ENCODE data around the gene TNRC6B. TPM values are rescaled to one million over a fixed set of nuclear protein-coding genes. Genes with fewer than 3 reads are reported as not detected.

The TNRC6B gene
- total and polyA plus RNA-seq, 2 of the 13 experiments (the other 11 are each of a cell fraction or from before 2014, with no cell fraction given): 8.9 to 13.2 TPM

- peak; percentile 91 for TF ChIP-seq SNAPC4 (CRISPR knock-in tag; IDR thresholded peaks at IDR 0.05)
- peak; percentile 27; the same call in 1 of the 2 replicates for TF ChIP-seq ARID2 (CRISPR knock-in tag; IDR thresholded peaks at IDR 0.05; ENCODE audit: borderline replicate concordance)
- TF ChIP-seq, protein P1, sequence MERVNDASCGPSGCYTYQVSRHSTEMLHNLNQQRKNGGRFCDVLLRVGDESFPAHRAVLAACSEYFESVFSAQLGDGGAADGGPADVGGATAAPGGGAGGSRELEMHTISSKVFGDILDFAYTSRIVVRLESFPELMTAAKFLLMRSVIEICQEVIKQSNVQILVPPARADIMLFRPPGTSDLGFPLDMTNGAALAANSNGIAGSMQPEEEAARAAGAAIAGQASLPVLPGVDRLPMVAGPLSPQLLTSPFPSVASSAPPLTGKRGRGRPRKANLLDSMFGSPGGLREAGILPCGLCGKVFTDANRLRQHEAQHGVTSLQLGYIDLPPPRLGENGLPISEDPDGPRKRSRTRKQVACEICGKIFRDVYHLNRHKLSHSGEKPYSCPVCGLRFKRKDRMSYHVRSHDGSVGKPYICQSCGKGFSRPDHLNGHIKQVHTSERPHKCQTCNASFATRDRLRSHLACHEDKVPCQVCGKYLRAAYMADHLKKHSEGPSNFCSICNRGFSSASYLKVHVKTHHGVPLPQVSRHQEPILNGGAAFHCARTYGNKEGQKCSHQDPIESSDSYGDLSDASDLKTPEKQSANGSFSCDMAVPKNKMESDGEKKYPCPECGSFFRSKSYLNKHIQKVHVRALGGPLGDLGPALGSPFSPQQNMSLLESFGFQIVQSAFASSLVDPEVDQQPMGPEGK (CRISPR knock-in tag; IDR thresholded peaks at IDR 0.05): peak; percentile 77
- no peak for TF ChIP-seq NFATC3 (CRISPR knock-in tag; IDR thresholded peaks at IDR 0.05)
- TF ChIP-seq, protein P2, sequence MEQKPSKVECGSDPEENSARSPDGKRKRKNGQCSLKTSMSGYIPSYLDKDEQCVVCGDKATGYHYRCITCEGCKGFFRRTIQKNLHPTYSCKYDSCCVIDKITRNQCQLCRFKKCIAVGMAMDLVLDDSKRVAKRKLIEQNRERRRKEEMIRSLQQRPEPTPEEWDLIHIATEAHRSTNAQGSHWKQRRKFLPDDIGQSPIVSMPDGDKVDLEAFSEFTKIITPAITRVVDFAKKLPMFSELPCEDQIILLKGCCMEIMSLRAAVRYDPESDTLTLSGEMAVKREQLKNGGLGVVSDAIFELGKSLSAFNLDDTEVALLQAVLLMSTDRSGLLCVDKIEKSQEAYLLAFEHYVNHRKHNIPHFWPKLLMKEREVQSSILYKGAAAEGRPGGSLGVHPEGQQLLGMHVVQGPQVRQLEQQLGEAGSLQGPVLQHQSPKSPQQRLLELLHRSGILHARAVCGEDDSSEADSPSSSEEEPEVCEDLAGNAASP (CRISPR knock-in tag; IDR thresholded peaks at IDR 0.05; ENCODE audit: borderline replicate concordance): peak; percentile 68; the same call in 1 of the 2 replicates
Measured at GRCh38 chr22:40178417-40179409, 988 bp downstream of the TNRC6B start (continued).
